22Rv1 (cell line): ENCODE measurements around the gene GLYATL3.

ENCODE experiments used
- ZFX ChIP-seq: fragments of 450-650 bp; IDR thresholded peaks from 2 replicates; pipeline ENCODE4 v1.6.1; 2017; ENCODE audit warnings: antibody characterized with exemption, borderline replicate concordance
- TF ChIP-seq, protein P1 (sequence below): fragments of 450-650 bp; IDR thresholded peaks from 2 replicates; pipeline ENCODE4 v1.5.1; 2017; ENCODE audit warnings: mild to moderate bottlenecking

- TF ChIP-seq, protein P1, sequence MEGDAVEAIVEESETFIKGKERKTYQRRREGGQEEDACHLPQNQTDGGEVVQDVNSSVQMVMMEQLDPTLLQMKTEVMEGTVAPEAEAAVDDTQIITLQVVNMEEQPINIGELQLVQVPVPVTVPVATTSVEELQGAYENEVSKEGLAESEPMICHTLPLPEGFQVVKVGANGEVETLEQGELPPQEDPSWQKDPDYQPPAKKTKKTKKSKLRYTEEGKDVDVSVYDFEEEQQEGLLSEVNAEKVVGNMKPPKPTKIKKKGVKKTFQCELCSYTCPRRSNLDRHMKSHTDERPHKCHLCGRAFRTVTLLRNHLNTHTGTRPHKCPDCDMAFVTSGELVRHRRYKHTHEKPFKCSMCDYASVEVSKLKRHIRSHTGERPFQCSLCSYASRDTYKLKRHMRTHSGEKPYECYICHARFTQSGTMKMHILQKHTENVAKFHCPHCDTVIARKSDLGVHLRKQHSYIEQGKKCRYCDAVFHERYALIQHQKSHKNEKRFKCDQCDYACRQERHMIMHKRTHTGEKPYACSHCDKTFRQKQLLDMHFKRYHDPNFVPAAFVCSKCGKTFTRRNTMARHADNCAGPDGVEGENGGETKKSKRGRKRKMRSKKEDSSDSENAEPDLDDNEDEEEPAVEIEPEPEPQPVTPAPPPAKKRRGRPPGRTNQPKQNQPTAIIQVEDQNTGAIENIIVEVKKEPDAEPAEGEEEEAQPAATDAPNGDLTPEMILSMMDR: no peak
- no peak for TF ChIP-seq ZFX
Observed at GRCh38 chr6:49540614-49541013, 40.9 kb downstream of the GLYATL3 start.
